H9 (cell line): Measurements from ENCODE around the gene FBXO31. TPM values are rescaled to one million over a fixed set of nuclear protein-coding genes. Genes with fewer than 3 reads are reported as not detected.

Experiments
- DNase-seq: peaks from one replicate; pipeline ENCODE4 v3.0.0-alpha.2; 2017
- H2AFZ ChIP-seq: one replicate; pipeline ENCODE4 v1.6.1; 2013; ENCODE audit warnings: mild to moderate bottlenecking, low read length, control low read depth, moderate library complexity
- H2AK5ac ChIP-seq: 2 replicates; pipeline ENCODE4 v1.6.1; 2013; ENCODE audit warnings: low read length, control low read depth, mixed read lengths; ENCODE audit not compliant: insufficient read length
- H2BK120ac ChIP-seq: one replicate; pipeline ENCODE4 v1.6.1; 2013; ENCODE audit warnings: low read depth, mild to moderate bottlenecking, low read length, control low read depth, inconsistent platforms; ENCODE audit not compliant: poor library complexity, severe bottlenecking
- H2BK12ac ChIP-seq: 2 replicates; pipeline ENCODE4 v1.6.1; 2013; ENCODE audit warnings: low read length, control low read depth, mixed read lengths, low read depth; ENCODE audit not compliant: insufficient read length
- H2BK15ac ChIP-seq: 2 replicates; pipeline ENCODE4 v1.6.1; 2013; ENCODE audit warnings: low read depth, low read length, control low read depth
- H2BK20ac ChIP-seq: one replicate; pipeline ENCODE4 v1.6.1; 2013; ENCODE audit warnings: low read depth, mild to moderate bottlenecking, low read length, control low read depth, inconsistent platforms; ENCODE audit not compliant: poor library complexity, severe bottlenecking
- H2BK5ac ChIP-seq: 2 replicates; pipeline ENCODE4 v1.6.1; 2013; ENCODE audit warnings: low read length, control low read depth, mixed read lengths; ENCODE audit not compliant: insufficient read length
- H3K14ac ChIP-seq: 2 replicates; pipeline ENCODE4 v1.6.1; 2013; ENCODE audit warnings: low read length, control low read depth; ENCODE audit not compliant: insufficient read depth
- H3K18ac ChIP-seq: 2 replicates; pipeline ENCODE4 v1.6.1; 2013; ENCODE audit warnings: low read depth, mild to moderate bottlenecking, mixed read lengths, low read length, control low read depth; ENCODE audit not compliant: insufficient read length
- H3K23ac ChIP-seq: 2 replicates; pipeline ENCODE4 v1.6.1; 2013; ENCODE audit warnings: low read length, control low read depth, mixed read lengths, low read depth; ENCODE audit not compliant: insufficient read length
- H3K23me2 ChIP-seq: 2 replicates; pipeline ENCODE4 v1.6.1; 2013; ENCODE audit warnings: low read depth, mild to moderate bottlenecking, mixed read lengths, low read length, control low read depth; ENCODE audit not compliant: insufficient read length, poor library complexity, severe bottlenecking
- H3K27ac ChIP-seq: 2 replicates; pipeline ENCODE4 v1.5.1; 2013; ENCODE audit warnings: low read length, control low read depth, mixed read lengths, low read depth; ENCODE audit not compliant: insufficient read length
- H3K27me3 ChIP-seq: 2 replicates; pipeline ENCODE4 v1.6.1; 2013; ENCODE audit warnings: low read length, control low read depth, inconsistent platforms; ENCODE audit not compliant: insufficient read depth
- H3K4ac ChIP-seq: 2 replicates; pipeline ENCODE4 v1.6.1; 2013; ENCODE audit warnings: low read depth, mild to moderate bottlenecking, control low read depth, inconsistent platforms, low read length, moderate library complexity
- H3K4me1 ChIP-seq: 2 replicates; pipeline ENCODE4 v1.6.1; 2013; ENCODE audit warnings: low read length, control low read depth, inconsistent platforms; ENCODE audit not compliant: insufficient read depth
- H3K4me2 ChIP-seq: 2 replicates; pipeline ENCODE4 v1.6.1; 2013; ENCODE audit warnings: low read length, control low read depth, mixed read lengths; ENCODE audit not compliant: insufficient read length, insufficient read depth
- H3K56ac ChIP-seq: 2 replicates; pipeline ENCODE4 v1.6.1; 2013; ENCODE audit warnings: low read depth, mild to moderate bottlenecking, mixed read lengths, low read length, control low read depth; ENCODE audit not compliant: insufficient read length
- H3K79me1 ChIP-seq: 2 replicates; pipeline ENCODE4 v1.6.1; 2013; ENCODE audit warnings: low read depth, mild to moderate bottlenecking, moderate library complexity, low read length, control low read depth, inconsistent platforms; ENCODE audit not compliant: insufficient read depth, poor library complexity, severe bottlenecking
- H3K79me2 ChIP-seq: 2 replicates; pipeline ENCODE4 v1.6.1; 2013; ENCODE audit warnings: low read length, control low read depth, inconsistent platforms; ENCODE audit not compliant: insufficient read depth
- H3K9ac ChIP-seq: 2 replicates; pipeline ENCODE4 v1.6.1; 2013; ENCODE audit warnings: low read length, control low read depth, mixed read lengths; ENCODE audit not compliant: insufficient read length; ENCODE audit errors: extremely low read depth
- H3K9me3 ChIP-seq: one replicate; pipeline ENCODE4 v1.6.1; 2013; ENCODE audit warnings: low read depth, low read length, inconsistent platforms; ENCODE audit not compliant: control insufficient read depth
- H3T11ph ChIP-seq: one replicate; pipeline ENCODE4 v1.6.1; 2013; ENCODE audit warnings: mild to moderate bottlenecking, low read length, control low read depth, inconsistent platforms
- H4K20me1 ChIP-seq: one replicate; pipeline ENCODE4 v1.6.1; 2013; ENCODE audit not compliant: control insufficient read depth, insufficient read length, insufficient read depth
- H4K5ac ChIP-seq: 2 replicates; pipeline ENCODE4 v1.6.1; 2013; ENCODE audit warnings: low read depth, mild to moderate bottlenecking, mixed read lengths, low read length, control low read depth; ENCODE audit not compliant: insufficient read length
- H4K8ac ChIP-seq: replicated peaks from 2 replicates; pipeline ENCODE4 v1.6.1; 2013; ENCODE audit warnings: low read length, control low read depth, mixed read lengths, low read depth; ENCODE audit not compliant: insufficient read length
- H4K91ac ChIP-seq: 2 replicates; pipeline ENCODE4 v1.6.1; 2013; ENCODE audit warnings: low read depth, mild to moderate bottlenecking, moderate library complexity, mixed read lengths, low read length, control low read depth; ENCODE audit not compliant: insufficient read length
- H3K27ac Mint-ChIP-seq, 3 experiments: 2 replicates in 2 of 3; 3 replicates in 1 of 3; pipeline ENCODE4 v1.8.0; 2020 to 2021; ENCODE audit warnings: mixed read lengths in 3 of 3, mild to moderate bottlenecking in 1 of 3, moderate library complexity in 1 of 3
- H3K27me3 Mint-ChIP-seq: 2 replicates; pipeline ENCODE4 v1.8.0; 2021; ENCODE audit warnings: low read depth, mild to moderate bottlenecking, moderate library complexity, mixed read lengths
- H3K36me3 Mint-ChIP-seq, 3 experiments: 2 replicates in 2 of 3; 3 replicates in 1 of 3; pipeline ENCODE4 v1.8.0; 2020 to 2021; ENCODE audit warnings: low read depth in 3 of 3, mixed read lengths in 3 of 3; ENCODE audit not compliant: insufficient read depth in 1 of 3
- H3K4me1 Mint-ChIP-seq, 2 experiments: 2 replicates each; pipeline ENCODE4 v1.8.0; 2020; ENCODE audit warnings: mixed read lengths in 2 of 2
- H3K4me3 Mint-ChIP-seq, 2 experiments: 2 replicates in 1 of 2; 3 replicates in 1 of 2; pipeline ENCODE4 v1.8.0; 2020 to 2021; ENCODE audit warnings: mild to moderate bottlenecking in 2 of 2, mixed read lengths in 2 of 2, moderate library complexity in 1 of 2
- H3K9me3 Mint-ChIP-seq, 2 experiments: 2 replicates in 1 of 2; 3 replicates in 1 of 2; pipeline ENCODE4 v1.8.0; 2020; ENCODE audit warnings: mild to moderate bottlenecking in 2 of 2, mixed read lengths in 2 of 2, moderate library complexity in 1 of 2
- CTCF ChIP-seq: fragments of 200-600 bp; sonication (generic); conservative IDR thresholded peaks from 3 replicates; pipeline ENCODE4 v1.8.0; 2021; ENCODE audit warnings: antibody characterized with exemption, mild to moderate bottlenecking
- WGBS: extraction: QIAGEN DNeasy Blood & Tissue Kit; methylation state at CpG from one replicate; pipeline ENCODE4 v1.1.7; 2013; ENCODE audit warnings: missing lambda C conversion rate, low lambda C conversion rate, mixed read lengths; ENCODE audit not compliant: insufficient read length; ENCODE audit errors: extremely low coverage; 5-methylcytosine and 5-hydroxymethylcytosine counted together
- total RNA-seq: library from RNA; stranded (reverse); gene quantifications from 2 replicates; pipeline ENCODE4 v1.2.1, GENCODE V29; 2021

The FBXO31 gene
- total RNA-seq, 1 experiment from 2014 or later = 24.2 TPM

- no peak overlapping the region for H3K18ac ChIP-seq
- H3K14ac ChIP-seq = no peak overlapping the region
- no peak overlapping the region for H2BK5ac ChIP-seq
- H3K79me1 ChIP-seq = no peaks in the 10 kb centered on the region
- no peak overlapping the region for H3K4me2 ChIP-seq
- no peaks in the 10 kb centered on the region for H3K27me3 Mint-ChIP-seq
- no peak overlapping the region for H3K56ac ChIP-seq
- no peak overlapping the region for H4K5ac ChIP-seq
- H3K4me1 Mint-ChIP-seq = no peaks in the 10 kb centered on the region; a peak in 1 of 4 replicates
- H2BK12ac ChIP-seq = no peak overlapping the region
- DNase-seq = no peak
- H2BK15ac ChIP-seq = no peak overlapping the region
- peaks cover 27 to 70% (median 66%) of the 10 kb centered on the region in 3 experiments; a peak in 6 of 7 replicates for H3K36me3 Mint-ChIP-seq
- H2AFZ ChIP-seq = no peak overlapping the region
- H3K9me3 Mint-ChIP-seq = no peaks in the 10 kb centered on the region
- no peak for TF ChIP-seq CTCF
- H3K27ac ChIP-seq = no peak overlapping the region
- H4K91ac ChIP-seq = no peak overlapping the region
- H3K27ac Mint-ChIP-seq = no peak overlapping the region; a peak in 3 of 7 replicates
- no peaks in the 10 kb centered on the region for H3K23me2 ChIP-seq
- H2BK20ac ChIP-seq = no peak overlapping the region
- H4K20me1 ChIP-seq = no peaks in the 10 kb centered on the region
- H3K79me2 ChIP-seq = no peaks in the 10 kb centered on the region
- WGBS = no CpG with 5 or more reads among the region's 49 CpGs
- H2BK120ac ChIP-seq = no peak overlapping the region
- H3K4me3 Mint-ChIP-seq = no peak overlapping the region
- no peak overlapping the region for H3K4ac ChIP-seq
- no peak overlapping the region for H3K9ac ChIP-seq
- no peak overlapping the region for H2AK5ac ChIP-seq
- no peak overlapping the region for H3T11ph ChIP-seq
- H4K8ac ChIP-seq = no peak overlapping the region
- no peaks in the 10 kb centered on the region for H3K4me1 ChIP-seq
- no peaks in the 10 kb centered on the region for H3K27me3 ChIP-seq
- no peak overlapping the region for H3K23ac ChIP-seq
- H3K9me3 ChIP-seq = no peaks in the 10 kb centered on the region
Measured at GRCh38 chr16:87411375-87412271, 28.0 kb upstream of the FBXO31 start.
